GM18873 (cell line): Measurements from ENCODE around the gene HOGA1.

Experiments used
- ATAC-seq: cut with Tn5 transposase; IDR thresholded peaks from one replicate; pipeline ENCODE4 v1.9.1; 2021; ENCODE audit warnings: mild to moderate bottlenecking, moderate library complexity, moderate number of reproducible peaks; ENCODE audit not compliant: unreplicated experiment, low FRiP score

The HOGA1 gene

DNA sequence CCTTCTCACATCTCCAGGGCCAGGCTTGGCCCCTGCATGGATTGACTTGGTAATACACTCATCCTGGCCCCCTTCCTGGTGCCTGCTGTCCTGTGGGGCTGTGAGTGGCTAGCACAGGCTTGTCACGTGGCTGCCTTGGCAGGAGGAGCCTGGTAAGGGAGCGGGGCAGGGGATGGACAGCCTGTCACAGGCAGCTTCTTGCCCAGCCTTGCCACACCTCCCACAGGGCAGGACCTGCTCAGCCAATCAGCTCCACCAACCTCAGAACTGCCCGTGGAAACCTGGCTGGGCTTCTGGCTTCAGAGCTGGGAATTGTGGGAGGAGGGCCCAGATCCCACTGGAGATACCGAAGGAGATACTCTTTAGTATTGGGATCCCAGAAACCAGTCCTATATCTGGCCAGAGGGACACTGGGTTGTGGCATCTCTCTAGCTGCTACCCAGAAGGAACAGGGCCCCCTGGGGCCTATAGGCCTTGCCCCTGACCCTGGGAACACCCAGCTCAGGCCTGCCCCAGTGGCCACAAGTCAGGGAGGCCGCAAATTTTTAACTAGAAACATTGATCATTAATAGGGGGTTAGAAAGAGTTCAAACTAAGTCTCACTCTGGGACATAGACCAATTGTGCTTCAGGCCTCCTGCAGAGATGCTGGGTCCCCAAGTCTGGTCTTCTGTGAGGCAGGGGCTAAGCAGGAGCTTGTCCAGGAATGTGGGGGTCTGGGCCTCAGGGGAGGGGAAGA lies at the start of gene HOGA1:
TSS of gene HOGA1 (plus strand) at position 330 of the 738 bp plus-strand sequence. CDS start at position 645, 315 bp downstream.
- no peak for ATAC-seq

DNA sequence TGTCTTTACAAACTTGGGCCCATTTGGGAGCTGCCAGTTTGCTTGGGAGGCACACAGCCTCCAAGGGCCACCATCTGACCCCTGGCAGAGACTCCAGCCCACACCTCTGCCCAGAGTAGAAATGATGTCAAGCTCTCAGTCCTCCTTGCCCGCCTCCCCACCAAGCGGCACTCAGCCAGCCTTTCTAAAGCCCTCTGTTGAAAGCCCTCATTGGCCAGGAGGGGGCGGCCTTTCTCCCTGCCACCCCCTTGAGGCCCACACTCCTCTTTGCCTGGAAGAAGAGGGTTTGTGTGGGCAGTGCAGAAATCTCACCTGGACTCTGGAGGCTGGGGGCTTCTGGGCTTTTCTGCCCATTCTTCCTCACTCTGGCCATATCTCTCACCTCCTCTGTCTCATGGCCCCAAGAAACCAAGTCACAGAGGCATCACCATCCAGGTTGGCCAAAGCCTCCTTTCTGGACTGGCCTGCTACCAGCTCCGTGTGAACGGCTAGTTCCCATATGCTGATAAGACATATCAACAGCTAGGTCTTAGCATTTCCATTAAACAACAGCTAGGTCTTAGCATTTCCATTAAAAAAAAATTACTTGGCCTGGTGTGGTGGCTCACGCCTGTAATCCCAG lies 49.3 kb upstream of the HOGA1 start:
- no peak for ATAC-seq

DNA sequence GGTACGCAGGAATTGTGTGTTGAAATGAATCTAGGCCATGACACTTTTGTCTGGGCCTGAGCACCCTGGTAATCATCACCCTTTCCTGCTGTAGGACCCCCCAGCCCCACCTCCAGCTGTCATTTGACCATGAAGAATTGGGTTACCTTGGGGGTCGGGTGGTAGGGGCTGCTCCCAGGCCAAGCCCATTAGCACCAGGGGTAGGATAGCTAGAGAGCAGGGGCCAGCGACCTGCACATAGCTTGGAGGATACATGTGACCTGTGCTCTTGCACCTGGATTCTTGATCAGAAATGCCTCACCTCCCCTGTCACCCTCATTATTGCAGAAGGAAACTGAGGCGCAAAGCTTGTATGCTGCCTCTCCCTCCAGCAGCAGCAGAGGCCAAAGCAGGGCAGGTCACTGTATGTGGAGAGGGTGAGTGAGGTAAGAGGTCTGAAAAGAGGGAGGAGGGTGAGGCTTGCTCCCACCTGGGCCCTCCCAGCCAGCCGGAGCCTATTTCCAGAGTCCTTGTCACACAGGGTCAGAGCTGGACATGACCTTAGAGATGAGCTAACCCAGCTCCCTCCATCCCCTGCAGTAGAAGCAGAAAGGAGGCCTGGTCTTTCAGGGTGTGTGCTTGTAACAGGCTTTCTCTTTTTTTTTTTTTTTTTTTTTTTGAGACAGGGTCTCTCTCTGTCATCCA lies 46.9 kb upstream of the HOGA1 start:
- ATAC-seq, result no peak

DNA sequence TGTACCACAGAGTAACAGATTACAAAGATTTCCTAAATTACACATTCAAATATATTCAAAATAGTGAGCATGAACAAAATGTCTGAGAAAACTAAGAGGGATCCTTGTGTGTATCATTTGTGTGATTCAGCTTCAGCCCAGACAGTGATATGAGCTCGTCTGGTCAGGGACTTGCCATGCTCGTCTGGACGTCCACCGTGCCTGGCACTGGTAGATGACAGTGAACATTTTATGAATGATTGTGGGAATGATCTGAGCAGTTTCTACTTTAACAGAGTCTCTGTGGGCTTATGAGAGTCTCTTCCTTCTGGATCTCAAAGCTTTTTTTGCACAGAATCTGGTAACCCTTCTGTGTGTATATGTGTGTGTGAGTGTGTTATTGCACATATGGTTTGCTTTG lies 45.8 kb upstream of the HOGA1 start:
- ATAC-seq, result no peak

DNA sequence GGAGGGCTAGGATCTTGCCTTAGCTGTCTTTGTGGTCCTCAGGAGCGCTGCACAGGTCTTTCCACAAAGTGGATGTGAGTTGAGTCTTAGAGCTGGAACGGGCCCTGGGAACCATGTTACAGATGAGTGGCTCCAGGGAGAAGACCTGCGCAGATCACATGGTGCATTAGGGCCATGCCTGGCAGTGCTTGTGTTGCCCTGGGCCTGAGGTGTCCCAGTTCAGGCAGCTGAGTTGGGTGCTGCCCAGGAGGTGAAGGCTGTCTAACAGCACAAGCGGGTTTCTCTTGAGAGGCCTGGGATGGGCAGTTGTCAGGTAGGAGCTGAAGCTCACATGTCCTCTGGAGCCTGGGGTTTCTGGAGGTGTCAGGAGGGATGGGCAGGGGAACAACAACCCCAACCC lies 45.4 kb upstream of the HOGA1 start:
- no peak for ATAC-seq

DNA sequence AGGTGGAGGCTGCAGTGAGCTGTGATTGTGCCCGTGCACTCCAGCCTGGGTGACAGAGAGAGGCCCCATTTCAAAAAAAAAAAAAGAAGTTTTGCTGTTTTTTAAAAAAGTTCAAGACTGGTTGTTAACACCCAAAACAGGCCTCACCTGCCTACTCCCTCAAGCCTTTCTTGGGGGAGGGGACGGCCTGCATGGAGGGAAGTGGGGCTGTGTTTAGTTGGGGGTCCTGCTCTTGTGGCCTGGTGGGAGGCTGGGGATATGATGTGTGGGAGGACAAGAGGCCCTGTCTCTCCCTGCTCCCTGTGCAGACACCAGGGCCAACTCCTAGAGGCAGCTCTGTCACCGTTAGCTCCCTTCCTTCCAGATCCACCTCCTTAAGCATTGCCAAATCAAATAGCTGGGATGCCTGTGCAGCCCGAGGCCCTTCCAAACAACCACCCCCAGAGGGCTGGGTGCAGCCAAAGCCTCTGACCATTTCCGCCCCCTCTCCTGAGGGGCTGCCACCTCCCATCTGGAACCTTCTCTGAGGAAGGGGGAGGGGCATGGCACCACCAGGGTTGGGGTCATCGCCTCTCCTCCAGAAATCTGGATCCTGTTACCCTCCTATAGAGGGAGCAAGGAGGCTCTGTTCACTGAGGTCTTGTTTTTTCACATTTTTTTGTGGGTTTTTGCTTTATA lies 44.5 kb upstream of the HOGA1 start:
- no peak for ATAC-seq

DNA sequence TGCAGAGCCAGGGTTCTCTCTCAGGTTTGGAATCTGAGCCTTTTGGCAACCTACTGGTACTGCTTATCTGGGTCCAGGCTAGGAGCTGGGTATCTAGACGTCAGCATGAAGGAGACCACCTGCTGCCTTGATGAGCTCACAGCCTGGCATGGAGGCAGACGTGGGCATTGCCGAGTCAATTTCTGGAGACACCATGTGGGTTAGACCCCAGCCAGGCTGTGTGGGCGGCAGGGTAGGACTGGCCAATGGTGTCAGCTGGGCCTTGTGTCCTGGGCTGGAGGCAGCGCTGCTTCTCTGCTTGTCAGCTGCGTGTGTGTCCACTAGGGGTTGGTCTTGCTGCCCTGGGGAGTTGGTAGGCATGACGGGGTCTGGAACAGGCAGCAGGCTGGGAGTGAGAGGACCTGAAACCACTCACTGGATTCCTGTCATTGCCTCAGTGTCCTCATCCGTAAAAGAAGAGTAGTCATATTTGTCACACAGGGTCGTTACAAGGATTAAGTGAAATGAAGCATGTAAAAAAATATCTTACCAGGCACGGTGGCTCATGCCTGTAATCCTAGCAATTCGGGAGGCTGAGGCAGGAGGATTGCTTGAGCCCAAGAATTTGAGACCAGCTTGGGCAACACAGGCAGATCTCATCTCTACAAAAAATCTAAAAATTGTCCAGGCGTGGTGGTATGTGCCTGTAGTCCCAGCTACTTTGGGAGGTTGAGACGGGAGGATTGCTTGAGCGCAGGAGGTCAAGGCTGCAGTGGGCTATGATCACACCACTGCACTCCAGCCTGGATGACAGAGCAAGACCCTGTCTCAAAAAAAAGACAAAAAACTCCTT lies 43.3 kb upstream of the HOGA1 start:
- no peak for ATAC-seq

DNA sequence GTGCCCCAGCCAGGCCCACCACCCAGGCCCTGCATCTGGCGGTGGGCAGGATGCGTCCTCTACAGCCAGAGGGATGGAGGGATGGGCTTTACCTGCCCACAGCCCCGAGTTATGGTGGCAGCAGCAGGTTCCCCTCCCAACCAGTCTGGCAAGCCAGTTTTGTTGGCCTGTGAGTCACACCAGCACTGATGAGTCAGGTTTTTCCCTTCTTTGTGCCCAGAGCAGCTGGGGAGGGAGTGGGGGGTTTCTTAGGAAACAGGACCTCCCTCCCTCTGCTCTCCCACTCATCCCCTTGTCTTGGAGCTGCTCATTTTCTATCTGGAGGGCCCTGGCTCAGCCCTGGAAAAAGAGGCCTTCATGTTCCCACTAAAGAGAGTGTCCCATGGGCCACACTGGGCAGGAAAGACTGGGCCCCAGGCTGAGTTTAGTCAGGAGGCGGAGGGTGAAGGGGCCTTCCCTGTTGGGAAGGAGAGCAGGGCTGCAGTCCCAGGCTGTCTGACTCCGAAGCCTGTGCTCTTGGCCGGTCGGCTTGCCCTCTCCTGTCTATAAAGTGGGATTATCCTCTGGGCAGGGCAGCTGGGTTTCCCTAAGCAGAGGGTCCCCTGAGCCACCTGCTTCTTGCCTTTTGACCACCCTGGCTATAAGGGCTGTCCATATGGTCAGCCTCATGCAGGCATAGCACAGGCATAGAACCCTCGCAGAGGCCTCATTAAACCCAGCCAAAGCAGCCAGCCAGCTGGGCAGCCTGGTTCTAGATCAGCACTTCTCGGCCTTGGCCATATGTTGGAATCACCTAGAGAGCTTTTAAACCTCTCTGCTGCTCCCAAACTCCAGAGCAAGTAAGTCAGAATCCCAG lies 41.8 kb upstream of the HOGA1 start:
- no peak for ATAC-seq

DNA sequence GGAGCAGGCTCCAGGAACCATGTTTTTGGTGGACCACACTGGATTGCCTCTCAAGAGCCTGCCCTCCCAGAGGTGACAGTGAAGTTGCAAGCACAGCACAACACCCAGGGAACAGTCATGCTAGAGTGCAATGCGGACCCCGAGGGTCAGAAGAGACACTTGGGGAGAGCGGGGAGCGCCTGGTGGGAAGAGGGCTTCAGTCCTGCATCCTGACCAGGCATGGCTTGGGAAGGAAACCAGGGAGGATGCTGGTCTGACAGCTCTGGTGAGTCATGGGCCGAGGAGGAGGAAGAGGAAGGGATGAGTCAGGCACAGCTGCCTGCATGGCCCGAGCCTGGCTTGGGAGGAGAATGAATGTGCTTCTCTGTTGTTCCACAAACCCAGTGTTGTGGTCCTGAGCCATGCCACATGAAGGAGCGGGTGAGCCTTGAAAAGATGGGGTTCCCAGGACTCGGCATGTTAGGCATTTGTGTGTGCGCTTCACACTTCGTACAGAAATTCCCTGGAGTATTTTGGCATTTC lies 41.1 kb upstream of the HOGA1 start:
- ATAC-seq, result no peak

DNA sequence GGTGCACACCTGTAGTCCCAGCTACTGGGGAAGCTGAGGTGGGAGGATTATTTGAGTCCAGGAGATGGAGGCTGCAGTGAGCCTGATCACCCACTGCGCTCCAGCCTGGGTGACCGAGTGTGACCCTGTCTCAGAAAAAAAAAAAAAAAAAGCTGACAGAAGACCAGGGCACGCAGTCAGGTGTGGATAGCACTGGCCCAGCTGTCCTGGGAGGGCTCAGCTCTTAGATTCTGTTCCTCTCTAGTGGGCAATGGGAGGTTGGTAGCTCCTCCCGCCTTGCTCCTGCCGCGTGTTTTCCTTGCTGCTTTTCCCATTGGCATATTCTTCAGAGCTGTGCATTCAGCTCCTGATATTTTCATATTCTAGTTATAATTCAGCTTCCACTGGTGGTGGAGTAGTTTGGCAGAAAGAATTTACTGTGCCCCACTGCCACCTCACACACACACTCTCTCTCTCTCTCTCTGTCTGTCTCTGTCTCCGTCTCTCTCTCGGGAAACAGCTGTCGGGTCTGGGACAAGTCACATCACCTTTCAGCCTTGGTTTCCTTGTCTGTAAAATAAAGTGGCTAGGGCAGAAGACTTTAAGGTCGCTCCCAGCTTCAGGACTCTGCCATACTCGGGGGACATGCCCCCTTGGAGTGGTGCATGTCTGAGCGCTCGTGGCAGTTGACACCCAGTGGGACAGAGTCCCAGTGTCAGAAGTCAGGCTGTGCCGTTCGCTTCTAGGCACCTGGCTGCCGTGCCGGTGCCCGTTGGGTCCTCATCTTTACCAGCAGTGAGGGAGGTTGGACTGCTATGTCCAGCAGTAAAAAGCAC lies 37.5 kb upstream of the HOGA1 start:
- no peak for ATAC-seq

DNA sequence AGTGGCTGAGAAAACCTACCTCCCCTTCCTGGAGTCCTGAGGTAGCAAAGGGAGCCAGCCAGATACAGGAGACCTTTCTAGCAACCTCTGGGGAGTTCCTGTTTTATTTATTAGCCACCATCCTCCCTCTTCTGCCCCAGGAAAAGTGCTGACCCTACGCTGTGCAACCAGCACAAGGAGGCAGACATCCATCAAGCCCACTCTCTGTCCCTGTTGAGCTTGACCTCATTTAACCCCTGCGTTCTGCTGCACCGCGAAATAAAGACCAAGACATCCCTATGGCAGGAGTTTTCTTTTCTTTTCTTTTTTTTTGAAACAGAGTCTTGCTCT lies 37.0 kb upstream of the HOGA1 start:
- no peak for ATAC-seq

DNA sequence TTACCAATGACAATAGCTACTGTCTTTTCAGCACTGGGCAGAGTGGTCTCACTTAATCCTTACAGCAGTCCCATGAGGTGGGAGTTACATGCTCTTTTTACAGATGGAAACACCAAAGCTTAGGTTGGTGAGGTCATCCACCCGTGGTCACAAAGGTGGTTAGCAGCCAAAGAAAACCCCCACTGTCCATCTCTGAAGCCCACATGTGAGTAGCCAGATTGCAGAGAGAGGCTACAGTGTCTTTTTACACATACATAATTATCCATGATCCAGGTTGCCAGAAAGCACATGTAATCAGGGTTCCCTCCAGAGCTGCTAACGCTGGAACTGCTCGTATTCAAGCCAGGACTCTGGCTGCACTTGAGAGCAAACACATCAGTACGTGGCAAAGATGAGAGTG lies 36.2 kb upstream of the HOGA1 start:
- no peak for ATAC-seq

DNA sequence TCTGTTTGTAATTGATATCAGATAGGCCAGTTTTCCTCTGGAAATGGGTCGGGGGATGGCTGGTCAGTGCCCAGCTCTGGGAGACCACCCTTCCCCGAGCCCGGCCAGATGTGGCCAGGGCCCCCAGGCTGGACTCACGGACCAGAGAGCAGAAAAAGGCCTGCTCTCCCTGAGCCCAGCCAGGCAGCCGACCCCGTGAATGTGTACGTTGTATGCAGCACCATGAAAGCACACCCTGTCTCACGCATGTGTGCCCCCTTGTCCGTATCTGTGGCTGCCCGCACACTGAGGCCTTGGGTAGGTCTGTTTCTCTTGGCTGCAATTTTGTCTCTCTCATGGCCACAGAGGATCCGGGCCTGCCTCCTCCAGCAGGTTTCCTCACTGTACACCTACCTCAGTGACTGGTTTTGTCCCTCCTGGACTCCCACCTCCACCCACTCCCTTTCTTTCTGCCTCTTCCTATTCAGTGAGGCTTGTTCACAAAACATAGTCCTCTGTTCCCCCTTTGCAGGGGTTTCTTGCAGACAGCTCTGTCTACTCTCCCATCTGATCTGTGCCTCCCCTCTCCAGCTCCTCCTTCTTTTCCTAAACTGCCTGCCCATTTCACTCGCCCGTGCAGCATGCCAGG lies 35.2 kb upstream of the HOGA1 start:
- ATAC-seq, result no peak

DNA sequence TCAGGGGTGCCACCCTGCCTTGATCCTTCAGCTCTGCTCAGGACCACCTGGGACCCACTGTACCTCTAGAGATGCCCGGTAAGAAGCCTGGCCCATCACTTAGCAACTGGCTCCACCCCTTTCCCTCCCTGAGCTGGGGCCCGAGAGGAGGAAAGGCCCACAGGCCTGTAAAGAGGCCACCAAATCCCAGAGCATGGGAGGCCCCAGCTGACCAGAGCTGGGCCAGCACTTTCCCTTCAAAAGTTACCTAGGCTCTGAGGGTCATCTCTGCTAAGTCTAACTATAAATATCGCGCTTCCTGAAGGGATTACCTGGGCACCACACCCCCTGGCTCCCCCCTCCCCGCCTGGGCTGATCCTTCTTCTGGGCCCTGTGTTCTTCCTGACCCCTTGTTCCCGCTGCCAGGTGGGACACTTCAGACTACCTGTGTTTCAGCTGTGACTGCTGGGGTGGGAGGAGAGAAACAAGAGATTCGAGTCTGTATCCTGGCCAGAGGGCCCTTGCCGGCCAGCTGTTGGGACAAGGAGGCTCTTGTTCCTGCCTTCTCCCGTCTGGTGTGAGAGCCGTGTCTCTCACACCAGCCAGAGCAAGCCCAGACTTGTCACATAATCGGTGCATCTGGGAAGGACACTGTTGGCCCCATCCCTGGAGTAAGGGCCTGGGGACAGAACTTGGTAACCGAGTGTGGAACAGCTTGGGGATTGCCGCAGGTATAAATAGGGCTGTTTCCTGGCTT lies 34.4 kb upstream of the HOGA1 start:
- no peak for ATAC-seq

DNA sequence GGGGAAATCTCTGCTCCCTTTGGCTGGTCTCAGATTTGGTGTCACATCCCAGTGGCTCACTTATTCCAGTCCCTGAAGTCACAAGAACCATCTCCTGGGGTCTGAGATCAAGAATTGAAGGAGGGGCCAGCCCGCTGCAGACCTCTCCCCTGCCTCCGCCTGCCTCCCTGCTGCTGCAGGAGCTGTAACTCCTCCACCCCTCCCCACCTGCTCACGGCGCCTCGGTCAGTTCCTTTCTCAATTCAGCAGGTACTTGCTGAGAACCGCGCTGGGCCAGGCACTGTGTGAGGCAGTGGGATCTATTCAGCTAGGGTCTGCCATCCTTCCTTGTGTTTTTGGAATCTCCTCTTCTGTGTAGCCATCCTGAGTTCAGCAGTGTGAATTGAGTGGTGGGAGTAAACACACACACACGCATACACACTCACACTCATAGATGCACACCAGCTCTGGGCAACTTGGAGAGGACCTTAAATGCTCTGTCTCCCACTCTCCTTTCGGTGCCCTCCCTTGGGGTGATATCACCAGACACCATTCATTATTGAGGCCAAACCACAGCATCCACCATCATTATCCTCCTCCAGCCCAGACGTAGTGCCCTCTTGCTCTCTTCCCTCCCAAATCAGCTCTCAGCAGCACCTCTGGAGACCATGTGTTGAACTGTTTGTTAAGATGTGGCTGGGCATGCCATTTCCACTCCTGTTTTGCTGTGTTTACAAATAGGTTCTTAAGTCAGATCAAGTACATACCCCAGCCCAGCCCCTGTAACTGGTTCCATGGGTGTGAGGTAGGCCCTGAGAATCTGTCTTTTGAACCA lies 33.6 kb upstream of the HOGA1 start:
- ATAC-seq, result no peak

DNA sequence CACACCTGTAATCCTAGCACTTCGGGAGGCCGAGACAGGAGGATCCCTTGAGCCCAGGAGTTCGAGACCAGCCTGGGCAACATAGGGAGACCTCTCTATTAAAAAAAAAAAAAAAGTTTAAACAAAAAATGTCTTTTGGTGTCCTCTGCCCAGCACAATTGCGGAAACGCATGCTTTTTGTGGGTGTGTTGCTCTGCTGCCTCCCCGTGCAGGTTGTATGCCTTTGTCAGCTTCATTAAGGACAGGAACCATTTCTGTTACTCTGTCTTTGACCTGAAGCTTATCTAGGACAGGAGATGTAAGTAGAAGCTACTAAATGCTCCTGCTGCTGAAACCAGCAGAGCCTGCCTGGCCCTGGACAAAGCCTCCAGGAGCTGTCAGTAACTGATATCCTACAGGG lies 32.9 kb upstream of the HOGA1 start:
- no peak for ATAC-seq
